HG02973 (cell line): ENCODE results near the gene PSMG3.

ENCODE experiments used
- ATAC-seq: cut with Tn5 transposase; IDR thresholded peaks from one replicate; pipeline ENCODE4 v1.9.1; 2021; ENCODE audit warnings: moderate library complexity; ENCODE audit not compliant: unreplicated experiment

The PSMG3 gene

GRCh38 chr7:1559626-1560590 is 9.9 kb downstream of the PSMG3 start:
- ATAC-seq = no peak

GRCh38 chr7:1558841-1559625 is 10.8 kb downstream of the PSMG3 start:
- ATAC-seq = no peak

- ATAC-seq = no peak
Measured at GRCh38 chr7:1558181-1558811, 11.5 kb downstream of the PSMG3 start.

- ATAC-seq = no peak
Measured at GRCh38 chr7:1557771-1558170, 12.1 kb downstream of the PSMG3 start.

GRCh38 chr7:1557006-1557405 is 12.8 kb downstream of the PSMG3 start:
- ATAC-seq = no peak

- ATAC-seq = no peak
Measured at GRCh38 chr7:1555813-1556543, 13.9 kb downstream of the PSMG3 start, which contains the start of gene TMEM184A. Gene TMEM184A (minus strand): TSS chr7:1556205. CDS start chr7:1555484, 721 bp downstream.

- no peak for ATAC-seq
Measured at GRCh38 chr7:1555046-1555812, 14.6 kb downstream of the PSMG3 start.

- no peak for ATAC-seq
Measured at GRCh38 chr7:1554333-1555045, 15.3 kb downstream of the PSMG3 start.

GRCh38 chr7:1553512-1554210 is 16.2 kb downstream of the PSMG3 start:
- no peak for ATAC-seq

GRCh38 chr7:1552200-1552599 is 17.6 kb downstream of the PSMG3 start:
- ATAC-seq = no peak

GRCh38 chr7:1550846-1551155 is 19.0 kb downstream of the PSMG3 start:
- no peak for ATAC-seq

GRCh38 chr7:1550005-1550845 is 19.6 kb downstream of the PSMG3 start:
- ATAC-seq = no peak

GRCh38 chr7:1549357-1550004 is 20.4 kb downstream of the PSMG3 start:
- no peak for ATAC-seq

- ATAC-seq = no peak
Measured at GRCh38 chr7:1548944-1549343, 20.9 kb downstream of the PSMG3 start.

GRCh38 chr7:1548438-1548831 is 21.4 kb downstream of the PSMG3 start:
- no peak for ATAC-seq

GRCh38 chr7:1547777-1548437 is 21.9 kb downstream of the PSMG3 start:
- no peak for ATAC-seq
